ENCODE measurements around the gene UGT2B17. TPM values are rescaled to one million over a fixed set of nuclear protein-coding genes. Genes with fewer than 3 reads are reported as not detected.
"Not testable (repeated sequence)": the region's sequence is repeated elsewhere in the genome, so short reads cannot be mapped to it uniquely, and the experiment has no call there.

UGT2B17 gene
- polyA plus RNA-seq (2013, experiment 1 of 2), result not detected
- not detected for polyA plus RNA-seq (2013, experiment 2 of 2)

GRCh38 chr4:68576272-68577125, at the start of gene UGT2B17:
Gene UGT2B17, minus strand, starts transcription at chr4:68576322. Its CDS starts 7,838 bp downstream, at chr4:68568484.
- no peak for DNase-seq (ENCODE audit: low spot score)
- Histone ChIP-seq H3K9me3 (replicated peaks in 1 of 2; ENCODE audit: control insufficient read depth in 2 of 2, insufficient read depth in 1 of 2, low read depth in 1 of 2, low read length in 2 of 2) (no peaks in the 10 kb centered on the region), H2BK120ac (ENCODE audit: low read depth, low read length) (no peak within 1 kb of the TSS), H4K91ac (ENCODE audit: low read depth, low read length, poor library complexity) (no peak within 1 kb of the TSS), H2BK15ac (ENCODE audit: low read length) (no peak within 1 kb of the TSS), H3K79me1 (ENCODE audit: low read depth, low read length) (no peaks in the 10 kb centered on the region), H4K8ac (ENCODE audit: low read depth, low read length) (no peak within 1 kb of the TSS), H3K4me2 (ENCODE audit: insufficient read depth, low read length, poor library complexity, severe bottlenecking) (no peak within 1 kb of the TSS), H3K36me3 (replicated peaks in 1 of 2; ENCODE audit: control insufficient read depth in 2 of 2, insufficient read depth in 2 of 2, low read length in 2 of 2) (no peaks in the 10 kb centered on the region), H3K27ac (replicated peaks; ENCODE audit: low read length) (no peak within 1 kb of the TSS), H2BK5ac (ENCODE audit: low read length) (no peak within 1 kb of the TSS), H3K18ac (ENCODE audit: low read length) (no peak within 1 kb of the TSS), H3K27me3 (ENCODE audit: control insufficient read depth in 3 of 3, insufficient read depth in 3 of 3, low read depth in 1 of 3, low read length in 3 of 3) (no peaks in the 10 kb centered on the region), H2AFZ (ENCODE audit: low read length) (no peak within 1 kb of the TSS), H3K23ac (ENCODE audit: low read depth, low read length, poor library complexity) (no peak within 1 kb of the TSS), H2BK12ac (ENCODE audit: low read length) (no peak within 1 kb of the TSS), H3K4me1 (ENCODE audit: control insufficient read depth in 2 of 2, insufficient read depth in 1 of 2, low read depth in 1 of 2, low read length in 2 of 2) (no peaks in the 10 kb centered on the region), H3K4ac (ENCODE audit: low read length) (no peak within 1 kb of the TSS), H2AK5ac (ENCODE audit: low read depth, low read length) (no peak within 1 kb of the TSS), H3K9ac (ENCODE audit: low read depth, low read length, poor library complexity) (no peak within 1 kb of the TSS), H3K4me3 (ENCODE audit: low read length in 2 of 2) (no peak within 1 kb of the TSS), H3K14ac (ENCODE audit: low read length) (no peak within 1 kb of the TSS)
- WGBS, 2 donors (ENCODE audit: extremely low coverage in 2 of 2, insufficient read length in 2 of 2, insufficient replicate concordance in 1 of 2), result no CpG with 5 or more reads among the region's 7 CpGs

- H2BK120ac ChIP-seq (ENCODE audit: low read depth, low read length); H4K91ac ChIP-seq (ENCODE audit: low read depth, low read length, poor library complexity); H3K36me3 ChIP-seq (replicated peaks in 1 of 2; ENCODE audit: control insufficient read depth in 2 of 2, insufficient read depth in 2 of 2, low read length in 2 of 2); H3K9me3 ChIP-seq (replicated peaks in 1 of 2; ENCODE audit: control insufficient read depth in 2 of 2, insufficient read depth in 1 of 2, low read depth in 1 of 2, low read length in 2 of 2); H2BK12ac ChIP-seq (ENCODE audit: low read length); H3K79me1 ChIP-seq (ENCODE audit: low read depth, low read length); H4K8ac ChIP-seq (ENCODE audit: low read depth, low read length); H3K4me2 ChIP-seq (ENCODE audit: insufficient read depth, low read length, poor library complexity, severe bottlenecking); H3K14ac ChIP-seq (ENCODE audit: low read length); H3K4me3 ChIP-seq (ENCODE audit: low read length in 2 of 2); H3K4ac ChIP-seq (ENCODE audit: low read length); H3K9ac ChIP-seq (ENCODE audit: low read depth, low read length, poor library complexity); H3K23ac ChIP-seq (ENCODE audit: low read depth, low read length, poor library complexity); H3K4me1 ChIP-seq (ENCODE audit: control insufficient read depth in 2 of 2, insufficient read depth in 1 of 2, low read depth in 1 of 2, low read length in 2 of 2); H2BK15ac ChIP-seq (ENCODE audit: low read length); H2BK5ac ChIP-seq (ENCODE audit: low read length); H3K27me3 ChIP-seq (ENCODE audit: control insufficient read depth in 3 of 3, insufficient read depth in 3 of 3, low read depth in 1 of 3, low read length in 3 of 3); H2AFZ ChIP-seq (ENCODE audit: low read length); DNase-seq (ENCODE audit: low spot score); H2AK5ac ChIP-seq (ENCODE audit: low read depth, low read length); H3K27ac ChIP-seq (replicated peaks; ENCODE audit: low read length); H3K18ac ChIP-seq (ENCODE audit: low read length): not testable (repeated sequence)
- WGBS, 2 donors (ENCODE audit: extremely low coverage in 2 of 2, insufficient read length in 2 of 2, insufficient replicate concordance in 1 of 2), result no CpG with 5 or more reads among the region's 2 CpGs
Measured at GRCh38 chr4:68622731-68623130, 46.6 kb upstream of the UGT2B17 start.

- Histone ChIP-seq H3K9me3 (replicated peaks in 1 of 2; ENCODE audit: control insufficient read depth in 2 of 2, insufficient read depth in 1 of 2, low read depth in 1 of 2, low read length in 2 of 2) (no peaks in the 10 kb centered on the region), H3K14ac (ENCODE audit: low read length) (no peak overlapping the region), H3K4ac (ENCODE audit: low read length) (no peak overlapping the region), H3K4me2 (ENCODE audit: insufficient read depth, low read length, poor library complexity, severe bottlenecking) (no peak overlapping the region), H2BK5ac (ENCODE audit: low read length) (no peak overlapping the region), H2BK15ac (ENCODE audit: low read length) (no peak overlapping the region), H3K27ac (replicated peaks; ENCODE audit: low read length) (no peak overlapping the region), H3K36me3 (replicated peaks in 1 of 2; ENCODE audit: control insufficient read depth in 2 of 2, insufficient read depth in 2 of 2, low read length in 2 of 2) (no peaks in the 10 kb centered on the region), H3K27me3 (ENCODE audit: control insufficient read depth in 3 of 3, insufficient read depth in 3 of 3, low read depth in 1 of 3, low read length in 3 of 3) (no peaks in the 10 kb centered on the region), H3K18ac (ENCODE audit: low read length) (no peak overlapping the region), H3K4me1 (ENCODE audit: control insufficient read depth in 2 of 2, insufficient read depth in 1 of 2, low read depth in 1 of 2, low read length in 2 of 2) (no peaks in the 10 kb centered on the region), H3K9ac (ENCODE audit: low read depth, low read length, poor library complexity) (no peak overlapping the region), H2AFZ (ENCODE audit: low read length) (no peak overlapping the region), H4K8ac (ENCODE audit: low read depth, low read length) (no peak overlapping the region), H3K79me1 (ENCODE audit: low read depth, low read length) (no peaks in the 10 kb centered on the region), H2BK120ac (ENCODE audit: low read depth, low read length) (no peak overlapping the region), H3K23ac (ENCODE audit: low read depth, low read length, poor library complexity) (no peak overlapping the region), H2BK12ac (ENCODE audit: low read length) (no peak overlapping the region), H3K4me3 (ENCODE audit: low read length in 2 of 2) (no peak overlapping the region), H2AK5ac (ENCODE audit: low read depth, low read length) (no peak overlapping the region), H4K91ac (ENCODE audit: low read depth, low read length, poor library complexity) (no peak overlapping the region)
- DNase-seq (ENCODE audit: low spot score), result no peak
Measured at GRCh38 chr4:68617003-68617698, 41.0 kb upstream of the UGT2B17 start.

GRCh38 chr4:68615699-68616422, 39.7 kb upstream of the UGT2B17 start:
- no CpG with 5 or more reads among the region's 11 CpGs for WGBS, 2 donors (ENCODE audit: extremely low coverage in 2 of 2, insufficient read length in 2 of 2, insufficient replicate concordance in 1 of 2)
- H2BK5ac ChIP-seq (ENCODE audit: low read length), result no peak overlapping the region
- no peak overlapping the region for H4K8ac ChIP-seq (ENCODE audit: low read depth, low read length)
- H4K91ac ChIP-seq (ENCODE audit: low read depth, low read length, poor library complexity), result no peak overlapping the region
- no peak overlapping the region for H3K14ac ChIP-seq (ENCODE audit: low read length)
- no peak for DNase-seq (ENCODE audit: low spot score)
- H2BK120ac ChIP-seq (ENCODE audit: low read depth, low read length), result no peak overlapping the region
- no peaks in the 10 kb centered on the region for H3K27me3 ChIP-seq (ENCODE audit: control insufficient read depth in 3 of 3, insufficient read depth in 3 of 3, low read depth in 1 of 3, low read length in 3 of 3)
- no peak overlapping the region for H3K18ac ChIP-seq (ENCODE audit: low read length)
- no peaks in the 10 kb centered on the region for H3K9me3 ChIP-seq (replicated peaks in 1 of 2; ENCODE audit: control insufficient read depth in 2 of 2, insufficient read depth in 1 of 2, low read depth in 1 of 2, low read length in 2 of 2)
- H2AK5ac ChIP-seq (ENCODE audit: low read depth, low read length), result no peak overlapping the region
- no peaks in the 10 kb centered on the region for H3K36me3 ChIP-seq (replicated peaks in 1 of 2; ENCODE audit: control insufficient read depth in 2 of 2, insufficient read depth in 2 of 2, low read length in 2 of 2)
- H3K23ac ChIP-seq (ENCODE audit: low read depth, low read length, poor library complexity), result no peak overlapping the region
- no peak overlapping the region for H3K9ac ChIP-seq (ENCODE audit: low read depth, low read length, poor library complexity)
- no peak overlapping the region for H2BK15ac ChIP-seq (ENCODE audit: low read length)
- no peak overlapping the region for H3K4me2 ChIP-seq (ENCODE audit: insufficient read depth, low read length, poor library complexity, severe bottlenecking)
- no peaks in the 10 kb centered on the region for H3K79me1 ChIP-seq (ENCODE audit: low read depth, low read length)
- no peak overlapping the region for H2BK12ac ChIP-seq (ENCODE audit: low read length)
- no peaks in the 10 kb centered on the region for H3K4me1 ChIP-seq (ENCODE audit: control insufficient read depth in 2 of 2, insufficient read depth in 1 of 2, low read depth in 1 of 2, low read length in 2 of 2)
- no peak overlapping the region for H3K4ac ChIP-seq (ENCODE audit: low read length)
- H3K4me3 ChIP-seq (ENCODE audit: low read length in 2 of 2), result no peak overlapping the region
- H3K27ac ChIP-seq (replicated peaks; ENCODE audit: low read length), result no peak overlapping the region
- no peak overlapping the region for H2AFZ ChIP-seq (ENCODE audit: low read length)

Data from neuronal stem cell (in vitro differentiated cells).